ENCODE measurements around the gene GBF1. TPM values are rescaled to one million over a fixed set of nuclear protein-coding genes. Genes with fewer than 3 reads are reported as not detected.

GBF1 gene
- total RNA-seq, 1 donor from 2014 or later: 59.9 TPM

DNA sequence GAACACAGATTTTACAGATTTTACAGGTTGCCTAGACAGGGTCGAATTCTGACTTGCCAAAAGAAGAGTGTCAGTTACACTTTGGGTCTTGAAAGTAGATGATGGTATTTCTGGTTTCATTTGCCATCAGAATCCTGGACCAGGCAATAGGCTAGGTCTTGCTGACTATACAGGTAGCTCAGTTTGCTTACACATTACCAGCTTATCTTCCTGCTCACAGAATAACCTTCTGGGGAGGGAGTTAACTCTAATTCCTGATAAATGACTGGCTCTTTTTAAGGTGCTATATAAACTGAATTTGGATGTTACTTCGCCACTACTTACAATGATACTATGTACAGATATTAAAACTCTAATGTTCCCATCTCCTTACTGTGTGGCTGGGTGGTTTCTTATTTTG, 39.8 kb downstream of the GBF1 start:
- Mint-ChIP-seq H3K4me1 (ENCODE audit: unreplicated experiment) (peaks cover 31% of the 10 kb centered on the region), H3K36me3 (ENCODE audit: unreplicated experiment) (peaks cover 9% of the 10 kb centered on the region), H3K27me3 (ENCODE audit: unreplicated experiment) (no peaks in the 10 kb centered on the region), H3K4me3 (ENCODE audit: unreplicated experiment) (no peak overlapping the region), H3K9me3 (ENCODE audit: unreplicated experiment) (no peaks in the 10 kb centered on the region), H3K27ac (ENCODE audit: unreplicated experiment) (no peak overlapping the region)
- TF ChIP-seq, protein P1, sequence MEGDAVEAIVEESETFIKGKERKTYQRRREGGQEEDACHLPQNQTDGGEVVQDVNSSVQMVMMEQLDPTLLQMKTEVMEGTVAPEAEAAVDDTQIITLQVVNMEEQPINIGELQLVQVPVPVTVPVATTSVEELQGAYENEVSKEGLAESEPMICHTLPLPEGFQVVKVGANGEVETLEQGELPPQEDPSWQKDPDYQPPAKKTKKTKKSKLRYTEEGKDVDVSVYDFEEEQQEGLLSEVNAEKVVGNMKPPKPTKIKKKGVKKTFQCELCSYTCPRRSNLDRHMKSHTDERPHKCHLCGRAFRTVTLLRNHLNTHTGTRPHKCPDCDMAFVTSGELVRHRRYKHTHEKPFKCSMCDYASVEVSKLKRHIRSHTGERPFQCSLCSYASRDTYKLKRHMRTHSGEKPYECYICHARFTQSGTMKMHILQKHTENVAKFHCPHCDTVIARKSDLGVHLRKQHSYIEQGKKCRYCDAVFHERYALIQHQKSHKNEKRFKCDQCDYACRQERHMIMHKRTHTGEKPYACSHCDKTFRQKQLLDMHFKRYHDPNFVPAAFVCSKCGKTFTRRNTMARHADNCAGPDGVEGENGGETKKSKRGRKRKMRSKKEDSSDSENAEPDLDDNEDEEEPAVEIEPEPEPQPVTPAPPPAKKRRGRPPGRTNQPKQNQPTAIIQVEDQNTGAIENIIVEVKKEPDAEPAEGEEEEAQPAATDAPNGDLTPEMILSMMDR (IDR thresholded peaks at IDR 0.05): no peak
- no peak for DNase-seq (ENCODE audit: extremely low spot score, unreplicated experiment)

DNA sequence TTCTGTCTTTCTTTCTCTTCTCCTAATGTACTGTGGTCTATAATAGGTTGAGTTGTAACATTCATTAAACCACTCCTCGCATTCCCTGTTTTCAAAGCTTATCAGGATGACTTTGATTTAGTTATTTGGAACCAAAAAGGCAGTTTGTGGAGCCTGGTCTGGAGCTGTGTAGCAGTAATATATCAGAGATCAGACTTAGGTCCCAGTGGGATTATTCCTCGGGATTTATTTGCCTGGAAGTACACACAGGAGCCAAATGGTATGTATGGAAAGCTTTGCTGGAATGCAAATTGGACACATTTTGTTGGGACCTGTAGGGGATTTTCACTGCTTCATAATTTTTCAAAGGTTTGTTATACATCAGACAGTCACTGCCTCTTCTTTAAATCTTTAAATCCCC, 40.9 kb downstream of the GBF1 start:
- DNase-seq (ENCODE audit: extremely low spot score, unreplicated experiment): no peak
- Mint-ChIP-seq H3K27ac (ENCODE audit: unreplicated experiment) (no peak overlapping the region), H3K36me3 (ENCODE audit: unreplicated experiment) (peaks cover 9% of the 10 kb centered on the region), H3K4me1 (ENCODE audit: unreplicated experiment) (peaks cover 20% of the 10 kb centered on the region), H3K9me3 (ENCODE audit: unreplicated experiment) (no peaks in the 10 kb centered on the region), H3K27me3 (ENCODE audit: unreplicated experiment) (no peaks in the 10 kb centered on the region), H3K4me3 (ENCODE audit: unreplicated experiment) (no peak overlapping the region)
- TF ChIP-seq, protein P1 (IDR thresholded peaks at IDR 0.05): no peak

DNA sequence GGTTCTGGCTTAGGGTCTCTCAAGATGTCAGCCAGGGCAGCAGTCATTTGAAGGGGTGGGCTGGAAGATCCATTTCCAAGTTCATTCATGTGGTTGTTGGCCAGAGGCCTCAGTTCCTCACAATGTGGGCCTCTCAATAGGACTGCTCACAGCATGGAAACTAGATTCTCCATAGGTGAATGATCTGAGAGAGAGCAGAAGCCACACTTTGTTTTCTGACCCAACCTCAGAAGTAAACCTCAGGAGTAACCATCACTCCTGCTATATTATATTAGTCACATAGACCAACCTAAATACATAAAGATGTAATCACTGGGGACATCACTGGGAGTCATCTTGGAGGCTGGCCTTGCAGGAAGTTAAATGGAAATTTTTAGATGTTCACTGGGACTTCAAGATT, 42.2 kb downstream of the GBF1 start:
- Mint-ChIP-seq H3K27ac (ENCODE audit: unreplicated experiment) (no peak overlapping the region), H3K4me3 (ENCODE audit: unreplicated experiment) (no peak overlapping the region), H3K9me3 (ENCODE audit: unreplicated experiment) (no peaks in the 10 kb centered on the region), H3K4me1 (ENCODE audit: unreplicated experiment) (peaks cover 17% of the 10 kb centered on the region), H3K36me3 (ENCODE audit: unreplicated experiment) (peaks cover 9% of the 10 kb centered on the region), H3K27me3 (ENCODE audit: unreplicated experiment) (no peaks in the 10 kb centered on the region)
- no peak for DNase-seq (ENCODE audit: extremely low spot score, unreplicated experiment)
- TF ChIP-seq, protein P1 (IDR thresholded peaks at IDR 0.05): no peak

DNA sequence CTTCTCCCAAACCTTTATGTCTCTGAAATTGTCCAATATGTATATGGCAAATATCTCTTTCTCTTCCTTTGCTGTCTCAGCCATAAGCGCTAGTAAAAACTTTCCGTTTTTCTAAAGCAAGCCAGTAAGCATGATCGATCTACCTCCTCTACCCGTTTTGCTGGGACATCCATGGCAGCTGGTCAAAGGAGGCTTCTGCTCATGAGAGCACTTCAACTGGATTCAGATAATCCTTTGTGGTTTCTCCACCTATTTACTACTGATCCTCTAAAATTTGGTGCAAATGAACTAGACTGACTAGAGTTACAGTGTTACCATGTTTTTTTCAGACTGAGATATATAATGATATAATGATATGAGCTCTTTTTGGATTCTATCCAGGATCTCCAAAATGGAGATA, 42.7 kb downstream of the GBF1 start:
- no peak overlapping the region for H3K4me3 Mint-ChIP-seq (ENCODE audit: unreplicated experiment)
- DNase-seq (ENCODE audit: extremely low spot score, unreplicated experiment): no peak
- H3K4me1 Mint-ChIP-seq (ENCODE audit: unreplicated experiment): peaks cover 17% of the 10 kb centered on the region
- H3K36me3 Mint-ChIP-seq (ENCODE audit: unreplicated experiment): peaks cover 9% of the 10 kb centered on the region
- TF ChIP-seq, protein P1 (IDR thresholded peaks at IDR 0.05): no peak
- H3K9me3 Mint-ChIP-seq (ENCODE audit: unreplicated experiment): no peaks in the 10 kb centered on the region
- no peak overlapping the region for H3K27ac Mint-ChIP-seq (ENCODE audit: unreplicated experiment)
- H3K27me3 Mint-ChIP-seq (ENCODE audit: unreplicated experiment): no peaks in the 10 kb centered on the region

DNA sequence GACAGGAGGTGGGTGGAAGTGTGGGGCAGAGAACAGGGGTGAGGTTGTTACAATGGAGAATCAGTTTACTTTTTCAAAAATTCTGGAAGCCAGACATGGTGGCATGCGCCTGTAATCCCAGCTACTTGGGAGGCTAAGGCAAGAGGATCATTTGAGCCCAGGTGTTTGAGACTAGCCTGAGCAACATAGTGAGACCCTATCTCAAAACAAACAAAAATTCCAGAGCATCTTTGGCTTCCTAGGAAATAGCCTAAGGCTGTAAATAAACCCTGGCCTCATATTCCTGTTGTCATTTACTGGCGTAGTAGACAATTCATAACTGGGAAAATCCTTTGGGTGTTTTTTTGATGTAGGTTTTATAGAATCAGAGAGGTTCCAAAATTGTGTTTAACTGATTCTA, 44.0 kb downstream of the GBF1 start:
- H3K27ac Mint-ChIP-seq (ENCODE audit: unreplicated experiment): no peak overlapping the region
- H3K27me3 Mint-ChIP-seq (ENCODE audit: unreplicated experiment): no peaks in the 10 kb centered on the region
- peaks cover 9% of the 10 kb centered on the region for H3K36me3 Mint-ChIP-seq (ENCODE audit: unreplicated experiment)
- TF ChIP-seq, protein P1 (IDR thresholded peaks at IDR 0.05): no peak
- H3K4me1 Mint-ChIP-seq (ENCODE audit: unreplicated experiment): peaks cover 17% of the 10 kb centered on the region
- no peak overlapping the region for H3K4me3 Mint-ChIP-seq (ENCODE audit: unreplicated experiment)
- DNase-seq (ENCODE audit: extremely low spot score, unreplicated experiment): no peak
- H3K9me3 Mint-ChIP-seq (ENCODE audit: unreplicated experiment): no peaks in the 10 kb centered on the region

Measured in osteocyte (in vitro differentiated cells).